HUES64 (cell line): ENCODE data around the gene ZMYND8.

Experiments
- H3K27ac ChIP-seq: 2 replicates; pipeline ENCODE4 v1.7.0; 2013; ENCODE audit warnings: low read depth, low read length, inconsistent platforms
- H3K27me3 ChIP-seq: 2 replicates; pipeline ENCODE4 v1.6.1; 2013; ENCODE audit warnings: mild to moderate bottlenecking, low read length; ENCODE audit not compliant: insufficient read depth
- H3K36me3 ChIP-seq: 2 replicates; pipeline ENCODE4 v1.6.1; 2013; ENCODE audit warnings: mild to moderate bottlenecking, low read length; ENCODE audit not compliant: insufficient read depth
- H3K4me1 ChIP-seq: 2 replicates; pipeline ENCODE4 v1.6.1; 2013; ENCODE audit warnings: mild to moderate bottlenecking, low read length, moderate library complexity; ENCODE audit not compliant: insufficient read depth
- H3K4me3 ChIP-seq: 2 replicates; pipeline ENCODE4 v1.5.1; 2013; ENCODE audit warnings: mild to moderate bottlenecking, low read length, moderate library complexity
- H3K9ac ChIP-seq: 2 replicates; pipeline ENCODE4 v1.6.1; 2013; ENCODE audit warnings: mild to moderate bottlenecking, low read depth, low read length
- H3K9me3 ChIP-seq: 2 replicates; pipeline ENCODE4 v1.6.1; 2013; ENCODE audit warnings: low read depth, low read length; ENCODE audit not compliant: insufficient read depth
- WGBS: fragments of 150-250, 120-280 bp; methylation state at CpG from one replicate; pipeline ENCODE4 v1.1.7; 2013; ENCODE audit warnings: missing lambda C conversion rate; 5-methylcytosine and 5-hydroxymethylcytosine counted together

Gene ZMYND8

GRCh38 chr20:47325242-47325641, 31.3 kb downstream of the ZMYND8 start:
- Histone ChIP-seq H3K27me3 (no peaks in the 10 kb centered on the region), H3K4me1 (peaks cover 43% of the 10 kb centered on the region), H3K36me3 (peaks cover 13% of the 10 kb centered on the region; the same call in 1 of the 2 replicates), H3K27ac (peak overlapping the region; percentile 31), H3K9me3 (no peaks in the 10 kb centered on the region), H3K9ac (0 out of 2 replicates have a peak overlapping the region, but pooled peaks have one; percentile 21), H3K4me3 (no peak overlapping the region)
- WGBS, result 97% methylated on average over 6 of the region's 6 CpGs

GRCh38 chr20:47320990-47321805, 35.3 kb downstream of the ZMYND8 start:
- 90% methylated on average over 7 of the region's 7 CpGs for WGBS
- Histone ChIP-seq H3K27ac (peak overlapping the region; percentile 98), H3K9ac (peak overlapping the region; percentile 91), H3K9me3 (no peaks in the 10 kb centered on the region), H3K36me3 (no peaks in the 10 kb centered on the region), H3K4me3 (no peak overlapping the region), H3K4me1 (peaks cover 67% of the 10 kb centered on the region), H3K27me3 (no peaks in the 10 kb centered on the region)

GRCh38 chr20:47319517-47320252, 36.8 kb downstream of the ZMYND8 start:
- H3K27ac ChIP-seq, result peak overlapping the region; percentile 98

GRCh38 chr20:47318586-47319516, 37.6 kb downstream of the ZMYND8 start:
- no peaks in the 10 kb centered on the region for H3K9me3 ChIP-seq
- WGBS, result 4% methylated on average over 28 of the region's 28 CpGs
- no peaks in the 10 kb centered on the region for H3K27me3 ChIP-seq
- no peaks in the 10 kb centered on the region for H3K36me3 ChIP-seq
- peak overlapping the region; percentile 98 for H3K27ac ChIP-seq
- peaks cover 85% of the 10 kb centered on the region for H3K4me1 ChIP-seq
- peak overlapping the region; percentile 44 for H3K4me3 ChIP-seq
- peak overlapping the region; percentile 91 for H3K9ac ChIP-seq

More at GRCh38 chr20:47319517-47320252, 36.8 kb downstream of the ZMYND8 start:
- peak overlapping the region; percentile 44 for H3K4me3 ChIP-seq
- WGBS, result 6% methylated on average over 17 of the region's 17 CpGs
- peak overlapping the region; percentile 91 for H3K9ac ChIP-seq
- peaks cover 81% of the 10 kb centered on the region for H3K4me1 ChIP-seq
- no peaks in the 10 kb centered on the region for H3K27me3 ChIP-seq
- no peaks in the 10 kb centered on the region for H3K36me3 ChIP-seq
- H3K9me3 ChIP-seq, result no peaks in the 10 kb centered on the region

GRCh38 chr20:47318027-47318585, 38.4 kb downstream of the ZMYND8 start:
- Histone ChIP-seq H3K4me3 (peak overlapping the region; percentile 44), H3K27me3 (no peaks in the 10 kb centered on the region), H3K36me3 (no peaks in the 10 kb centered on the region), H3K9me3 (no peaks in the 10 kb centered on the region), H3K27ac (peak overlapping the region; percentile 98), H3K4me1 (peaks cover 77% of the 10 kb centered on the region), H3K9ac (peak overlapping the region; percentile 91)
- 8% methylated on average over 7 of the region's 7 CpGs for WGBS

GRCh38 chr20:47317127-47317895, 39.2 kb downstream of the ZMYND8 start:
- Histone ChIP-seq H3K36me3 (peaks cover 2% of the 10 kb centered on the region; the same call in 1 of the 2 replicates), H3K27ac (peak overlapping the region; percentile 98)

GRCh38 chr20:47316776-47317126, 39.7 kb downstream of the ZMYND8 start:
- 71% methylated on average over 2 of the region's 3 CpGs for WGBS
- peaks cover 7% of the 10 kb centered on the region for H3K36me3 ChIP-seq
- peaks cover 72% of the 10 kb centered on the region for H3K4me1 ChIP-seq
- H3K9ac ChIP-seq, result peak overlapping the region; percentile 91
- H3K27ac ChIP-seq, result peak overlapping the region; percentile 98
- H3K4me3 ChIP-seq, result no peak overlapping the region
- H3K9me3 ChIP-seq, result no peaks in the 10 kb centered on the region
- no peaks in the 10 kb centered on the region for H3K27me3 ChIP-seq

More at GRCh38 chr20:47317127-47317895, 39.2 kb downstream of the ZMYND8 start:
- Histone ChIP-seq H3K9me3 (no peaks in the 10 kb centered on the region), H3K9ac (peak overlapping the region; percentile 91), H3K27me3 (no peaks in the 10 kb centered on the region), H3K4me1 (peaks cover 77% of the 10 kb centered on the region), H3K4me3 (peak overlapping the region; percentile 44; the same call in 1 of the 2 replicates)
- 25% methylated on average over 13 of the region's 13 CpGs for WGBS

- Histone ChIP-seq H3K9ac (peak overlapping the region; percentile 66), H3K4me1 (peaks cover 60% of the 10 kb centered on the region), H3K27me3 (no peaks in the 10 kb centered on the region), H3K9me3 (no peaks in the 10 kb centered on the region), H3K27ac (peak overlapping the region; percentile 98), H3K4me3 (0 out of 2 replicates have a peak overlapping the region, but pooled peaks have one; percentile 6), H3K36me3 (peaks cover 15% of the 10 kb centered on the region)
- WGBS, result 31% methylated on average over 9 of the region's 10 CpGs
Observed at GRCh38 chr20:47315339-47316056, 41.0 kb downstream of the ZMYND8 start.

GRCh38 chr20:47314647-47315338, 41.7 kb downstream of the ZMYND8 start:
- peaks cover 19% of the 10 kb centered on the region for H3K36me3 ChIP-seq
- peak overlapping the region; percentile 98 for H3K27ac ChIP-seq
- H3K4me1 ChIP-seq, result peaks cover 53% of the 10 kb centered on the region
- no peaks in the 10 kb centered on the region for H3K27me3 ChIP-seq
- H3K9me3 ChIP-seq, result no peaks in the 10 kb centered on the region
- no peak overlapping the region for H3K4me3 ChIP-seq
- WGBS, result 93% methylated on average over 2 of the region's 3 CpGs
- H3K9ac ChIP-seq, result peak overlapping the region; percentile 30; the same call in 1 of the 2 replicates
